ENCODE data around the gene HSDL2.
"Not testable (repeated sequence)": the region's sequence is repeated elsewhere in the genome, so short reads cannot be mapped to it uniquely, and the experiment has no call there.

HSDL2 gene

DNA sequence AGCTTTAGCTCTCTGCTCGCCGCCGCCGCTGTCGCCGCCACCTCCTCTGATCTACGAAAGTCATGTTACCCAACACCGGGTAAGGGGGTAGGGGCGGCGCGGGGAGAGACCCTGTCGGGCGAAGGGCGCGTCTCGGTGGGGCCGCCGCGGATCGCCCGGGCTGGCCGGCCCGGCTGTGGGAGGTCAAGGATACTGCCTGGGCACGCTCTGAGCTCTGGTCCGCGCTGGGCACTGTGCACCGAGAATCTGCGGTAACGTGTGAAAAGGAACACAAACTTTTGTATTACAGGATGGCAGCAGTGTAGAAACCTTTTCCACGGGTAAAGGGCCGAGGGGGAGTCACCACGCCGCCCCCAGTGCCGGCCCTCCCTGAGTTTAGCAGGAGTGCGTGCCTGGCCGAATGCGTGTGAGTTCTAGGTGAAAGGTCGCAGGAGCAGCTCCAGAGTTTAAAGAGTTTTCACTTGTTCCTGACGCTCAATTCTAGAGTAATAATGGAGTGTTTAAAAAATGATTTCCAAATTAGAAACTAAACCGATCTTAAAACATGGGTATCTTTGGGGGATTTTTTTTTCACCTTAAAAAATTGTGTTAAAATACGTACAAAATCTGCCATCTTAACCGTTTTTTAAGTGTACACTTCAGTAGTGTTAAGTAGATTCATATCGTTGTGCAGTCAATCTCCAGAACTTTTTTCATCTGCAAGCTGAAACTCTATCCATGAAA lies at the start of gene HSDL2:
TSS of gene HSDL2 (plus strand) at position 7 of the 723 bp plus-strand sequence. CDS start at position 63, 56 bp downstream.
- peak; percentile 3 for DNase-seq (ENCODE audit: low read depth)

DNA sequence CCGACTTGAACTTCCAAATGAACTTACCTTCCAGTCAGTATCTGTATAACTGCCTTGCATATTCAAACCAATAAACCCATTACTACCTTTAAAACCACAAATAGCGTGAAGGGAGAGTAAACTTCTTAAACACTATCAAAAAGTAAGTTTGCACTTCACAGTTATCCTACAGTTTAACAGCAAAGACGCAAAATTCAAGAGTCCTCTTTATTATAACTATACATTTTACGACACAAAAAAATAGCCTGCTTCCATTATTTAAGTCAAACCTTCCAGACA lies 48.3 kb upstream of the HSDL2 start:
- no peak for DNase-seq (ENCODE audit: low read depth)

DNA sequence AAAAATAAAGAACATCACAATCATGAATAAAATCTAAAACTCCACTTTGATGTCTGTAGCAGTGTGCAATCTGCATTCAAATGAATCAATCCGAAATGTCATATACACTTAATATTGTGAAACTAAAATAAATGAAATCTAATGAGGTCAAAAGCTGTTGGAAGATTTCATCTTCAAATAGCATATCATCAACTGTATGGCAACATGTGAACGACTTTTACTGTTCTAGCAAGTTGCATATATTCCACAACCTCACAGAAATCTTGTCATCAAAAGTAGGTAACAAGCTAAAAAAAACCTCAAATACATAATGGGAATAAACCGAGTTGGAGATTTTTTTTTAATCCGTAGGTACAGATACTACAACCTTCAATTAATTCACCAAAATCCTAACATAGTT lies 47.7 kb upstream of the HSDL2 start:
- no peak for DNase-seq (ENCODE audit: low read depth)

DNA sequence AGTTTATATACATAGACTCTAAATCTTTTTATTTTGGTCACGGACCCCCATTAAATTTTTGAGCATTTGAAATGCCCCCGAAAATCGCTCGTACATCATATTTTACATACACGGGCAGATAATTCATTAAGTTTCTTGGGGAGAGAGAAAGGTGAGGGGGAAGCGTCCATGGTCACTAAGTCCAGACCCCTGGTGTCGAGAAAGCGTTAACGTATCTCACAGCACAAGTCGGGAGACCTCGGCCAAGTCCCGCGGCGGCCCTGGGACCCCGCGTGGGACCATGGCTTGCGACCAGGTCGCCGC lies 47.3 kb upstream of the HSDL2 start:
- no peak for DNase-seq (ENCODE audit: low read depth)

DNA sequence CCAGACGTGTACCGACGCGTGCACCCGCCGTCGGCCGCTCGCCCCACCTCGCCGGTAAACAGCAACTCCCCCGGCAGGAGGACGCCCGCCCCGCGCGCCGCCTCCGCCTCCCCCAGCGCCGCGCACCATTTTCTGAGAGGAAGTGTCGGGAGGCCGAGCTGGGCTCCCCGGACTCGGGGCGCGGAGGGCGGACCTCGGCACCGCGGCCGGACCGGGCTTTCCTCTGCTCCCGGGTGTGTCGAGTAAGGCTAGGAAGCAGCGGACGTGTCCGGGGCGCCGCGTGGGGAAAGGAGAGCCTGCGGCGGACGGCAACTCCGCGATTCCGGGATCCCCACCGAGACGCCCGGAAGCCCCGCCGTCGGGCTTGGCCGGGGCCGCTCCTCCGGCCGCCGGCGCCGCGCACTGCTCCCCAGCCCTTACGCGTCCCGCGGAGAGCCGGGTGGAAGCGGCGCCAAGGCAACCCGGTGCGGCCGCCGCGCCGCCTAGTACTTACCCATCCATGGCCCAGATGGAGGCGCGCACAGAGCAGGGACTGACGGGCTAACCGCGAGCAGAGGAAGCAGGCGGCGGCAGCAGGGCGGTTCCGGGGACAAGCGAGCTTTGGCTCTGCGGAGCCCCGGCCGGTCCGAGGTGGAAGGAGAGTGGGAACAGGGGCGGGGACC lies 46.8 kb upstream of the HSDL2 start, which contains the start of gene PTBP3:
TSS of gene PTBP3 (minus strand) at position 643 of the 662 bp plus-strand sequence. CDS start 35,754 bp downstream, outside the sequence.
- peak; percentile 73 for DNase-seq (ENCODE audit: low read depth)

DNA sequence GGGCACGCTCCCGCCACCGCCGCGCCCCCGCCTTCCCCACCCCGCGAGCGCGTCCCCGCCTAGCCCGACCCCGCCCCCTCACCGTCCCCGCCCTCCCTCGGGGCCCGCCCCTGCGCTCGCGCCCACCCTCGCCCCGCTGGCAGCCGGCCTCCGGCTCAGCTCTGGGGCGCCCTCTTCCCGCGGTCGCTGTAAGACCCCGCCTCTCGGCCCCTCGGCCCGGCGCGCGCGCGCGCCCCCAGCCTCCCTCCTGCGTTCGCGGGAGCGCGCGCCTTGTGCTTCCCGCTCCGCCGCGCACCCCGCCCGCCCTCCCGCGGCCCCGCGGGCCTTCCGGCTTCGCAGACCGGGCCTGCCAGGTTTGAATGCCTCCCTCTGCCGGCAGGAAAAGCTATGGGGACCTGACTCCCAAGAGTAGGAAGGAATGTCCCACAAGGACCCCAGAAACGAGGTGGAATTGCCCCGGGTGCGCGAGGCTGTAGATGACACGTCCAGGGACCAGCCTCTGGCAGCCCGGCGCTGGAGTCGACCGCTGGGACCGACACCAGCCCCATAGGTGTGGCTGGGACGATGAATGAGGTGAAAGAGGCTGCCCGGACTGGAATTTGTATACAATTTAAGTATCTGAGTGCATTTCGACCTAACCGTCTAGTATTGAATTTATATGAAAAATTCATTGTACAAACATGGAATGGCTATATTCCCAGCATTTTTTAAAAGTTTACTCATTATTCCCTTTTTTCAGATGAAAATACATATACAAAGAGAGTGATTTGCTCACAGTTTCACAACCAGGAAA lies 46.1 kb upstream of the HSDL2 start:
- DNase-seq (ENCODE audit: low read depth), result peak; percentile 92

DNA sequence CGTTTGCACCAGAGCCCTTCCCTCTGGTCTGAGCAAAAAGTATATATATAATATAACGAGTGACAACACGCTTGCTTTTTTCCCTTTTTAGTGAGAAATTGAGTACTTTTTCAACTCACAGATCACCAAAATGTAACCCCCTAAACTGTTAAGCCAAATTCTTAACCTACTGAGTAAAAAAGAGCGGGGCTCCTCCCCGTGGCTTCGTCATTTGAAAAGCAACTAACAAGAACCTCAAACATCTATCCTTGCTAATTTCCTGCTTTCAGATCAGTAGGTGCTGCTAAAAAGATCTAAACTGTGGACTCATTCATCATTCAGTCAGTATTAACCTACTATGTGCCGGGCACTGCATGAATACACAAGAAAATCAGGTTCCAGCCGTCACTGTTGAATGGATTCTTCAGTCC lies 45.5 kb upstream of the HSDL2 start:
- peak; percentile 34 for DNase-seq (ENCODE audit: low read depth)

DNA sequence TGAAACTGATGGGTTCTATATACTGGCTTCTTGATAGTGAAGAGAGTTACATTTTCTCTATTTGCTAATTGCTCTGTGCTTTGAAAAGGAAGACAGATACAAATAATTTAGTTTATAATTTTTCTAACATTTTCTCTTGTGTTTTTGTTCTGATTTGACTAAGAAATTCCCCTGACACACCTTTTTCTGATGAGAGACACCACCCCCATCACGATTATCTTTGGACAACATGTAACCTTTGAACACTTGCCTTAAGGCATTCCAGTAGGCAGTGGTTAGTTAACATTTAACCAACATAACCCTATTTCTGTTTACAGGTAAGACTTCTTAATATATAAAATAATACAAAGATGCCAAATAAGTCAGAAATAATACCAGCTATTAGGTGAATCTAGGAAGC lies 42.4 kb upstream of the HSDL2 start:
- DNase-seq (ENCODE audit: low read depth), result no peak

DNA sequence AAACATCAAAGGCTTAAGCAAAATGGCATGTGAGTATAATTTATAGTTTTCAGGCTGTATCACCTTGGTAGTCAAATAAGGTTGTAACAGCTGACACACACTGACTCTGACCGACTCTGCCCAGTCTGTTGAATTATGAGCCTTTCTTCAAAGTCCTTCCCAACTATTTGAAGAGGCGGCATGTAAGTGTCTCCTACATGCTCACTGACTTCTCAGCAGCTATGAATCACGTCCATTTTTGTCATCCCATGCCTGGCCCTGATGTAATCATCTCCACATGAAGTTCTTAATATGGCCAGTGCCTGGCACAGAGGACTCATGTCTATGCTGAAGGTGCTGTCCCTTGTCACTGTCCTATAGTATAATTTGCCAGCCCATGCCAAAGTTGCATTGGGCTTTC lies 41.3 kb upstream of the HSDL2 start:
- DNase-seq (ENCODE audit: low read depth), result no peak

DNA sequence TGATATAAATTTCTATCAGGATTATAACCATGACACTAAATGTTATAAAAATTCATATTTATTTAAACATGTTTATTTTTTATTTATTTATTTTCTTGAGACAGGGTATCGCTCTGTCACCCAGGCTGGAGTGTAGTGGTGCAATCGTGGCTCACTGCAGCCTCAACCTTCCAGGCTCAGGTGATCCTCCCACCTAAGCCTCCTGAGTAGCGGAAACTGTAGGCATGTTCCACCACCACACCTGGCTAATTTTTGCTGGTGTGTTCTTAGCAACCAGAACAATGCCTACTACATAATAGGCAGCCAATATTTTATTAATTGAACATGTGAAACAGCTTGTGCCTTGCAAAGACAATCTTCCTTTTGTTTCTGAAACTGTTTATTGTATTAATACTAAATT lies 40.0 kb upstream of the HSDL2 start:
- DNase-seq (ENCODE audit: low read depth), result no peak

DNA sequence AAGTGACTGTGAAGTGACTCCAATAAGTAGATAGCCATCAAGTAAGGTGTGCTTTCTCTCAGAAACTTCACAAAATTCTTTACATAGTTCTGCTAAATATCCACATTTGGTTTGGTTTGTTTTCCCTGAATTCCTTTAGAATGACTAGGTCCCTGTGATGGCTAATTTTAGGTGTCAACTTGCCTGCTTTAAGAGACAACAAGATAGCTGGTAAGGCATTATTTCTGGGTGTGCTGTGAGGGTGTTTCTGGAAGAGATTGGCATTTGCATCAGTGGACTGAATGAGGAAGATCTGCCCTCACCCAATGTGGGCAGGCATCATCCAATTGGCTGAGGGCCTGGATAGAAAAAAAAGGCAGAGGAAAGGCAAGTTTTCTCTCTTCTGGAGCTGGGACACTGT lies 38.2 kb upstream of the HSDL2 start:
- no peak for DNase-seq (ENCODE audit: low read depth)

DNA sequence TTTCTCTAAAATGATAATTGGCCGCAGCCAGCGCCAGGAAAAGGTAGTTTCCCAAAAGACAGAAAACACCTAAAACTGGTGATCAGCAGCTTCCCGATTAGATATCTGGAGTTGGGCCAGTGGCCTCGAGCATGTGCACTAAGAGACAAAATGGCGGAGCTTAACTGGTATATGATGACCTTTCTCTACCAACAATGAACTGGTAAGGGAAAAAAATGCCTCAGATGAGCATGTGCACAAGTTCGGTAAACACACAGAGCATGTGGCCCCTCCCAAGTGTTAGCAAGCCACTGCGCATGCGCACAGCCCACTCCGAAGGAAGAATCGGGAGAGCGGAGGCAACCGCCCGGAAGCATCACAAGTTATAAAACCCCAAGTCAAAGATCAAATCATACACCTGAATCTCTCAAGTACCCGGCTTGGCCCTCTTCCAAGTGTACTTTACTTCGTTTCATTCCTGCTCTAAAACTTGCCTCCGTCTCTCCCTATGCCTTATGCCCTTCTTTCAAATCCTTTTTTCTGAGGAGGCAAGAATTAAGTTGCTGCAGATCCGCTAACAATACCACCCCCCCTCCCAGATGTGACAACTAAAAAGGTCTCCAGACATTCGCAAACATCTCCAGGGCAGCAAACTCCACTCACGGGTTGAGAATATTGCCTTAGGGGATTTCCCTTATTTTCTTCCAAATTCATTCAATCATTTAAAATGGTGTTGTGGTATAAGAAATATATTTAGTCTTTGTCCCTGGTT lies 31.5 kb upstream of the HSDL2 start:
- DNase-seq (ENCODE audit: low read depth), result peak; percentile 57

DNA sequence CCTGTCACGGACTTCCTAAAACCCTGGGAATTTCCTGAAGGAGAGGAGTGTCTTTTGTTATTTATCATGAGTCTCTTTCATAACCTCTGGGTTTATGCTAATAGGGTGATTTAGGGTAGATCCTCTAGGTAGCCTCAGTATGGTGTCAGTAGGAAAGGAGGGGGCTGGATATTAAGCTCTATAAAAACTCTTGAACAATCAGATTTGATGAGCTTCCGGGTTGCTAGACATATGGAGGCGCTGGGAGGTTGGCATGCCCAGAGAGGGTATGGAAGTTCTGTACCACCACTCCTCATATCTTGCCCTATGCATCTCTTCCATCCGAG lies 30.9 kb upstream of the HSDL2 start:
- DNase-seq (ENCODE audit: low read depth), result no peak

DNA sequence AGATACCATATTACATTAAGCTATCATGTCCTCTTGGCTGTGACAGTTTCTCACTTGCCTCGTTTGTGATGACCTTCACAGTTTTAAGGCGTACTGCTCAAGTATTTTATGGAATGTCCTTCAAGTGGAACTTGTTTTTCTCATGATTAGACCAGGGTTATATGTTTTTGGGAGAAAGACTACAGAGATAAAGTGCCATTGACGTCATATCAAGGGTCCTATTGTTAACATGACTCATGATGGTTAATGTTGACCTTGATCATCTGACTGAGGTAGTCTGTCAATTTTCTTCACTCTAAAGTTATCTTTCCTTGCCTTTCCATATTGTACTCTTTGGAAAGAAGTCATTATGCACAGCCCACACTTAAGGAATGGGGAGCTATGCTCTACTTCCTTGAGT lies 28.7 kb upstream of the HSDL2 start:
- DNase-seq (ENCODE audit: low read depth), result no peak

DNA sequence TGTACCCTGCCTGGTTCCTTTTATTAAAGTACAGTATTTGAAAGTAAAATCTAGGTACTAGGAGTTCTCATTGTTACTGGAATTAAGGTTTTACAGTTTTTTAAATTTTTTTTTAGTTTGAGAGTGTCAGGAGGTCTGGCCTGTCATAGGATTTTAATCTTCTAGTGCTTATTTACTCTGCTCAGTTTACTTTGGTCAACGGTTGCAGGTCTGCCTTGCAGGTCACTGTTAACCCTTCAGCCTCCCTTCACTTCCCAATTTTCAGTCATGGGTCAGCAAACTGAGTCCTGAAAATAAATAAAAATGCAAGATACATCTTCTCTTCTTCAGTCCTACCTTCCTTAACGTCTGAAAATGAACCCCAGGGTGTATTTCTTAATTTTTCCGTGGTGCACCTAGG lies 27.7 kb upstream of the HSDL2 start:
- DNase-seq (ENCODE audit: low read depth), result no peak

DNA sequence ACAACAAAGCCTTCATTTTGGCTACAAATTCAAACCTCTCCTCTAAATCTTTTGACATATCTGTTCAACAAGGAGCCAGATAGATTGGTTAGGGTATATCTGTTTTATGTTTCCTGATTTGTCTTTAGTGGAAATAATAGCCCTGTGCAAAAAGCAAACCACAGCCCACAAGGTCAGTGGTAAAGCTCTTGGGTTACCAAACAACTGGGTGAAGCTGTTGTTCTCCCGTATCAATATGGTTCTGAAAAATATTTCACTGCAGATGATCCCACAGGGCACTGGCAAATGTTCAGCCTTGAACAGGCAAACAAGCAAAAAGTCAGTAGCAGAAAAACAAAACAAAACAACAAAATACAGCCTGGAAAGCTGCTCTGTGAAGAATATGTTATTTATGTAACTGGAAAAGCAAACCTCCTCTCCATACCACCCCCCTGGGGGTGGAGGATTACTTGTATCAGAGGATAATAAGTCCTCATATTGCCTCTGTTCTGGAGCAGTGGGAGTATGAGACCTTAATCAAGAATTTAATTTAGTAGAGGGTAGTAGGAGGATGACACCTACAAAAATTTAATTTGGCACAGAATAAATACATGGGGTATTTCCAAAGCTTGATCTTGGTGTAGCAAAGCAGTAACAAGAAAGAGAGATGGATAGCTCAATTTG lies 25.7 kb upstream of the HSDL2 start:
- DNase-seq (ENCODE audit: low read depth), result no peak

DNA sequence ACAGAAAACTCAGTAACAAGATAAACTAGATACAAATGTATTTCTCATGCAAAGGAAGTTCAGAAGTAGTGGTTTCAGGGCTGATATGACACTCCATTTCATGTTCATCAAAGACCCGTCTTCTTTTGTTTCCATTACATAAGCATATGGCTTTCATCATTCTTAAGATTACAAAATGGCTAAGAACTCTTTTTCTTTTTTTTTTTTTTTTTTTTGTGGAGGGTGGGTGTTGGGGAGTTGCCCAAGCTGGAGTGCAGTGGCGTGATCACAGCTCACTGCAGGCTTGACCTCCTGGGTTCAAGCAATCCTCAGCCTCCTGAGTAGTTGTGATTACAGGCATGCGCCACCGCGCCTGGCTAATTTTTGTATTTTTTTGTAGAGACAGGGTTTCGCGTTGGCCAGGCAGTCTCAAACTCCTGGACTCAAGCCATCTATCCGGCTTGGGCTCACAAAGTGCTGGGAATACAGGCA lies 24.4 kb upstream of the HSDL2 start:
- no peak for DNase-seq (ENCODE audit: low read depth)

DNA sequence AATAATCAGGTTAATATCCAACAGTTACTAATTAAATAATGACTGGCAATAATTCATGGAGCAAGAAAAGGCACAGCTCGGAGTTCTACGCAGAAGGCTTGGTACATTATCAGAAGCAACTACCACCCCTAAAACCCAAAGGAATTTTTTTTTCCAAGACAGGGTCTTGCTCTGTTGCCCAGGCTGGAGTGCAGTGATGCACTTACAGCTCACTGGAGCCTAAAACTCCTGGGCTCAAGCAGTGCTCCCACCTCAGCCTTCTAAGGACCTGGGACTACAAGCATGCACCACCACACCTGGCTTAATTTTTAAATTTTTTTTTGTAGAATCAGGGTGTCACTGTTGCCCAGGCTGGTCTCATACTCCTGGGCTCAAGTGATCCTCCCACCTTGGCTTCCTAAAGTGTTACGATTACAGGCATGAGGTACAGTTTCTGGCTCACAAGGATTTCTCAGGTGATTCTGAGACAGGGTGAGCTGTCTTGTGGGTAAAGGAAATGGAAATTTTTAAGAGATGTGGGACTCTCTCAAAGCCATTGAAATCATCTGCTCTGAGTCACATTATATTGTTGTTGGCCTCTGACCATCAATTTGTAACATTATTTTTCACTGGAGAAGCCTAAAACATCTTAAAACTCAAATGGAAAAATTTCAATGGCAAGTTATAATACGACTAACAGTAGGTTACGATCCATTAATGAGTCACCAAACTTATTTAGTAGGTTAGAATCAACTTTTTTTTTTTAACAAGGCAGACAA lies 19.7 kb upstream of the HSDL2 start:
- no peak for DNase-seq (ENCODE audit: low read depth)

DNA sequence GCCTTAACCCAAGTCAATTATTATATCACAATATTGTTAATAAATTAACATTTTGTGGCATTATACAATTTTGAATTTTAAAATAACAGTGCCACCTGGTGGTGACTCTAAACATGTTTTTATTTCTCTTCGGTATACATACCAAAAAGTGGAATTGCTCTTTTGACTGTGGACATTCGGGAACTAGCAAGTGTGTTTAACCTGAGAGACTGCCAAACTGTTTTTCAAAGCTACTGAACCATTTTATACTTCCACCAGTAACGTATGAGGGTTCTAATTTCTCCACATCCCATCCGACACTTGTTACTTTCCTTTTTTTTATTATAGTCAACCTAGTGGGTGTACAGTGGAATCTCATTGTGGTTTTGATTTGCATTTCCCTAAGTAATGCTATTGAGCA lies 18.3 kb upstream of the HSDL2 start:
- DNase-seq (ENCODE audit: low read depth), result no peak

DNA sequence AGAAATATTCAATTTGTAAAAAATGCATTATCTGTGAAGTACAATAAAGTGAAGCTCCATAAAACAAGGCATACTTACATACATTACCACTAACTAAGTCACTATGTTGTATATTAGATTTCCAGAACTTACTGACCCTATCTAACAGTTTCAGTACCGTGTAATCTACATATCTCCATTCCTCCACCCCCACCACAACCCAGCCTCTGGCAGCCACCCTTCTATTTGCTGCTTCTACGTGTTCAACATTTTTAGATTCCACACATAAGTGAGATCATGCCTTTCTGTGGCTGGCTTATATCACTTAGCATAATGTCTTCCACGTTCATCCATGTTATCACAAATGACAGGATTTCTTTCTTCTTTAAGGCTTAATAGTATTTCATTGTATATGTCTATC lies 15.1 kb upstream of the HSDL2 start:
- no peak for DNase-seq (ENCODE audit: low read depth)

DNA sequence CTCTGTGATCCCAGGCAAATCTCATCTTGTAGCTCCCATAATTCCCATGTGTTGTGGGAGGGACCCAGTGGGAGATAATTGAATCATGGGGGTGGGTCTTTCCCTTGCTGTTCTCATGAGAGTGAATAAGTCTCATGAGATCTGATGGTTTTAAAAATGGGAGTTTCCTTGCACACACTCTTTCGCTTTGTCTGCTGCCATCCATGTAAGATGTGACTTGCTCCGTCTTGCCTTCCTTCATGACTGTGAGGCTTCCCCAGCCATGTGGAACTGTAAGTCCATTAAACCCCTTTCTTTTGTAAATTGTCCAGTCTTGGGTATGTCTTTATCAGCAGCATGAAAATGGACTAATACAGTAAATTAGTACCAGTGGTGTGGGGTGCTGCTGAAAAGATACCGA lies 14.7 kb upstream of the HSDL2 start:
- not testable (repeated sequence) for DNase-seq (ENCODE audit: low read depth)

Measured in activated T-helper 9 cell treated with anti-CD3 and anti-CD28 coated beads, Interleukin-2, amount 50 U/mL, for 16 hours (primary cell).